ENCODE measurements around the gene NEURL4. TPM values are rescaled to one million over a fixed set of nuclear protein-coding genes. Genes with fewer than 3 reads are reported as not detected.

Gene NEURL4
- total RNA-seq, 4 donors from 2014 or later, result 27.8 to 109 (median 35.0) TPM

- TF ChIP-seq CTCF (IDR thresholded peaks at IDR 0.05) (no peak), POLR2AphosphoS5 (IDR thresholded peaks at IDR 0.05) (no peak), EP300 (IDR thresholded peaks at IDR 0.05; ENCODE audit: low read depth) (no peak), POLR2A (IDR thresholded peaks at IDR 0.05) (no peak)
- H3K4me1 ChIP-seq, result peaks cover 0 to 1% (median 0%) of the 10 kb centered on the region in 4 donors
- 95% methylated on average over 22 of the region's 22 CpGs; no CpG with 5 or more reads in 1 of the 2 donors for WGBS, 2 donors (ENCODE audit: low coverage in 1 of 2)
- DNase-seq, result no peak
- H3K27me3 ChIP-seq, result no peaks in the 10 kb centered on the region
- in situ Hi-C loops (cut with MboI; ENCODE audit: low pct_ligation_motif_present in 1 of 4, low pct_unique_long_range_greater_than_20kb in 1 of 4, low sequenced_read_pairs in 3 of 4), result no loop called here
- H3K36me3 ChIP-seq, result peaks cover 0 to 23% (median 7%) of the 10 kb centered on the region in 4 donors
- H3K4me3 ChIP-seq, result no peak overlapping the region
- H3K9me3 ChIP-seq, result no peaks in the 10 kb centered on the region
- H3K27ac ChIP-seq, result no peak overlapping the region
- intact Hi-C loops (cut with DNase I; ENCODE audit: low total_unique reads), result no loop called here
Observed at GRCh38 chr17:7322520-7323194, 6.5 kb downstream of the NEURL4 start.

DNA sequence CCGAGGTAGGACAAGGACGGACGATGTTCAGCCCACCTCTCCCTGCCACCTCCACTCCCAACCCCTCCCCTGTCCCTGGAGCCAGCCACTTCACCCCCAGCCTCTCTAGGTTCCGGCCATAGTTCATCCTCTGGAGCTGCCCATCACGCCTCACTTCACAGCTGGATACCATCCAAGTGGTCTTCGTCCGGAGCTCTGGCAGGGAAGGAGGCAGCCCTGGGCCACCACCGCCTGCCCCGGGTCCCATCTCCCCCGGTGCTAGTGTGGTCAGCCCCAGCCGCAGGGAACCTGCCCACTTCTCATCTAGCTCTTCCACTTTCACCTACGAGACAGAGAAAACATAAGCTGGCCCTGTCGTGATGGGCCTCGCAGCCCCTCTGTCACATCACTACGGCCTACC, 7.7 kb downstream of the NEURL4 start:
- no peaks in the 10 kb centered on the region for H3K4me1 ChIP-seq
- no peaks in the 10 kb centered on the region for H3K27me3 ChIP-seq
- H3K36me3 ChIP-seq, result peaks cover 0 to 23% (median 10%) of the 10 kb centered on the region in 4 donors
- intact Hi-C loops (cut with DNase I; ENCODE audit: low total_unique reads), result no loop called here
- H3K9me3 ChIP-seq, result no peaks in the 10 kb centered on the region
- 80 to 95% methylated on average over 2 to 14 of the region's 15 CpGs for WGBS, 2 donors (ENCODE audit: low coverage in 1 of 2)
- TF ChIP-seq POLR2A (IDR thresholded peaks at IDR 0.05), result no peak
- no peak for TF ChIP-seq CTCF (IDR thresholded peaks at IDR 0.05)
- TF ChIP-seq POLR2AphosphoS5 (IDR thresholded peaks at IDR 0.05), result no peak
- no peak for TF ChIP-seq EP300 (IDR thresholded peaks at IDR 0.05; ENCODE audit: low read depth)
- H3K4me3 ChIP-seq, result no peak overlapping the region
- in situ Hi-C loops (cut with MboI; ENCODE audit: low pct_ligation_motif_present in 1 of 4, low pct_unique_long_range_greater_than_20kb in 1 of 4, low sequenced_read_pairs in 3 of 4), result no loop called here
- DNase-seq, result no peak
- H3K27ac ChIP-seq, result no peak overlapping the region

DNA sequence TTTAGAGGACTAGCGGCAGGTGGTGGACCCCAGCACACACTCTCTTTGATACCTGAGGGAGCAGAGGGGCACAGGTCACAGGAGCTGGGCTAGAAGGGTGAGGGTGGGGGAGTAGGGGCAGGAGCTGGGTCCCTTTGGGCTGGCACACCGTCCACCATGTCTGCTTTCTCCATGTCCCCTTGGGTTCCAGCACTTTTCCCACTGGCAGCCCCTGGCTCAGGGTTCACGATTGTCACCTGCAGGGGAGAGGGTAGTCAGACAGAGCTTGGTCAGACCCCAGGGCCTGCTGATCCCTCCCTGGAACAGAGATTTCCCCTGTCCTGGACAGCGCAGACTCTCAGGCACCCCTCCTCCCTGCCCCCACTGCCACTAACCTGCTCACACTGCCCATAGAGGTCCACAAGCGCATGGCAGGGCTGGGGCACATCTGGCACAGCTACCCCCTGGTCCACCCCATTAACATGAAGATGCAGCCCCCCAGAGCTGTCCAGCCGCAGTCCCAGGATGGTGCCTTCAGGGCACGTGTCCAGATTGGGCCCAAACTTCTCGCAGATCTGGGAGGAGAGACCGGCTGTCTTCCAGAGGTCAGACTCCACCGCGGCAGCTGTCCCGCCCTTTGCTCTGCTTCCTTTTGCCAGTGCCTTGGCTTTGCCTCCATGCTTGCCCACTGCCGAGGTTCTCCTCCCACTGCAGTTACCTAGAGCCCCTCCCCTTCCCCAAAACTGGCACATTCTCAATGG, 10.8 kb downstream of the NEURL4 start:
- H3K9me3 ChIP-seq, result no peaks in the 10 kb centered on the region
- H3K4me1 ChIP-seq, result peaks cover 11 to 23% (median 16%) of the 10 kb centered on the region in 4 donors
- WGBS, 2 donors (ENCODE audit: low coverage in 1 of 2), result 40 to 88% methylated on average over 1 to 11 of the region's 13 CpGs
- peaks cover 0 to 25% (median 9%) of the 10 kb centered on the region in 4 donors for H3K36me3 ChIP-seq
- H3K27me3 ChIP-seq, result no peaks in the 10 kb centered on the region
- no peak for TF ChIP-seq POLR2A (IDR thresholded peaks at IDR 0.05)
- TF ChIP-seq CTCF (IDR thresholded peaks at IDR 0.05), result no peak
- TF ChIP-seq EP300 (IDR thresholded peaks at IDR 0.05; ENCODE audit: low read depth), result no peak
- no peak for TF ChIP-seq POLR2AphosphoS5 (IDR thresholded peaks at IDR 0.05)
- no peak overlapping the region for H3K4me3 ChIP-seq
- in situ Hi-C loops (cut with MboI; ENCODE audit: low pct_ligation_motif_present in 1 of 4, low pct_unique_long_range_greater_than_20kb in 1 of 4, low sequenced_read_pairs in 3 of 4) (no loop called here), intact Hi-C loops (cut with DNase I; ENCODE audit: low total_unique reads) (no loop called here)
- H3K27ac ChIP-seq, result no peak overlapping the region
- no peak for DNase-seq

- Histone ChIP-seq H3K9me3 (no peaks in the 10 kb centered on the region), H3K27ac (no peak overlapping the region), H3K4me3 (no peak overlapping the region), H3K36me3 (peaks cover 0 to 31% (median 14%) of the 10 kb centered on the region in 4 donors), H3K4me1 (peaks cover 11 to 29% (median 16%) of the 10 kb centered on the region in 4 donors), H3K27me3 (no peaks in the 10 kb centered on the region)
- intact Hi-C loops (cut with DNase I; ENCODE audit: low total_unique reads), result no loop called here
- WGBS, 2 donors (ENCODE audit: low coverage in 1 of 2), result 73 to 88% methylated on average over 3 to 16 of the region's 16 CpGs
- in situ Hi-C loops (cut with MboI; ENCODE audit: low pct_ligation_motif_present in 1 of 4, low pct_unique_long_range_greater_than_20kb in 1 of 4, low sequenced_read_pairs in 3 of 4), result no loop called here
- TF ChIP-seq POLR2AphosphoS5 (IDR thresholded peaks at IDR 0.05) (no peak), POLR2A (IDR thresholded peaks at IDR 0.05) (no peak), EP300 (IDR thresholded peaks at IDR 0.05; ENCODE audit: low read depth) (no peak), CTCF (IDR thresholded peaks at IDR 0.05) (no peak)
- no peak for DNase-seq
Observed at GRCh38 chr17:7317161-7317803, 11.9 kb downstream of the NEURL4 start.
